ENCODE results near the gene SF1. TPM values are rescaled to one million over a fixed set of nuclear protein-coding genes. Genes with fewer than 3 reads are reported as not detected.

Gene SF1
- total and polyA plus RNA-seq, 7 donors: 56.2 to 210 (median 150) TPM

DNA sequence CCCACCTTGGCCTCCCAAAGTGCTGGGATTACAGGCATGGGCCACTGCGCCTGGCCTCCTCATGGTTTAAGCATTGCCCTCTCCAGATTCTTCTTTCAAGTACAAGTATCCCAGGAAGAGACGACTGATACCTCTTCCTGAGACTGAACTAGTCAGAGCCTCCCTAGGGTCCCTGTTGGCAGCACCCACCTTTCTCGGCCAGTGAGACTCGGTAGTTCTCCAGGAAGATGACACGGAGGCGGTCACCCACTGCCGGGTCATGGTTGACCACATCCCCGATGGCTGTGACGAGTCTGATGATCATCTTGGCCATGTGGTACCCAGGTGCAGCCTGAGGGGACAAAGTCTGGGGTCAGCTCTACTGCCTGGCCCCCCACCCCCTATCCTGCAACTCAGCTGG, 27.2 kb downstream of the SF1 start:
- ATAC-seq (no peak), DNase-seq (peak; percentile 8 to 29)
- Histone ChIP-seq H3K27me3 (ENCODE audit: insufficient read depth in 3 of 3, low read length in 2 of 3) (no peaks in the 10 kb centered on the region), H3K36me3 (ENCODE audit: insufficient read depth in 1 of 2, low read depth in 1 of 2) (peaks cover 0 to 92% of the 10 kb centered on the region in 2 donors), H3K4me1 (peaks cover 36% of the 10 kb centered on the region), H3K4me3 (no peak overlapping the region), H3K9me3 (no peaks in the 10 kb centered on the region), H3K27ac (no peak overlapping the region)
- TF ChIP-seq CTCF (IDR thresholded peaks at IDR 0.05): no peak
- intact Hi-C loops (cut with DNase I): no loop called here
- 71 to 88% (median 79%) methylated on average over 9 of the region's 9 CpGs for WGBS, 3 donors

DNA sequence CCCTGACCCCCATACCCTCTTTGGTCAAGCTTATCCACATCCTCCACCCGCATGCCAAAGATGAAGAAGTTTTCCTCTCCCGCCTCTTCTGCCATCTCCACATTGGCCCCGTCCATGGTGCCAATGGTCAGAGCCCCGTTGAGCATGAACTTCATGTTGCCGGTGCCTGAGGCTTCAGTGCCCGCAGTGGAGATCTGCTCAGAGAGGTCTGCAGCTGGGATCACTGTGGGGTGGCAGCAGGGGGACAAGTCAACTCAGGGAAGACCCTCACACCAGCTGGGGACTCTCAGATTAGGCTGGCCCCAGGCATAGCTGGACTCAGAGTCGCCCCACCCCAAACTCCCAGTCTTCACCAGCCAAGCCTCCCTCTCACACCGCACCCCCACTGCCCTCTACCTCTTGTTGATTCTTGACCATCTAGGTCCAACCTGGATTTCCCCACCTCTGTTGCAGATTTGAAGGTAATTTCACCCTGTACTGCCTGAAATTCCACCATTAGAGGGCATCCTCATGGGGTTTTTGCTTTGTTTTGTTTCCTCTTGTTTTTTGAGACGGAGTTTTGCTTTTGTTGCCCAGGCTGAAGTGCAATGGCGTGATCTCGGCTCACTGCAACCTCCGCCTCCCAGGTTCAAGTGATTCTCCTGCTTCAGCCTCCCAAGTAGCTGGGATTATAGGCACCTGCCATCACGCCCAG, 27.8 kb downstream of the SF1 start:
- DNase-seq: peak; percentile 7 to 40
- peaks cover 36% of the 10 kb centered on the region for H3K4me1 ChIP-seq
- H3K36me3 ChIP-seq (ENCODE audit: insufficient read depth in 1 of 2, low read depth in 1 of 2): peaks cover 0 to 87% of the 10 kb centered on the region in 2 donors
- H3K27me3 ChIP-seq (ENCODE audit: insufficient read depth in 3 of 3, low read length in 2 of 3): no peaks in the 10 kb centered on the region
- no peaks in the 10 kb centered on the region for H3K9me3 ChIP-seq
- TF ChIP-seq CTCF (IDR thresholded peaks at IDR 0.05): no peak
- no peak for ATAC-seq
- intact Hi-C loops (cut with DNase I): no loop called here
- no peak overlapping the region for H3K4me3 ChIP-seq
- WGBS, 3 donors: 81 to 88% (median 86%) methylated on average over 13 of the region's 13 CpGs
- no peak overlapping the region for H3K27ac ChIP-seq

DNA sequence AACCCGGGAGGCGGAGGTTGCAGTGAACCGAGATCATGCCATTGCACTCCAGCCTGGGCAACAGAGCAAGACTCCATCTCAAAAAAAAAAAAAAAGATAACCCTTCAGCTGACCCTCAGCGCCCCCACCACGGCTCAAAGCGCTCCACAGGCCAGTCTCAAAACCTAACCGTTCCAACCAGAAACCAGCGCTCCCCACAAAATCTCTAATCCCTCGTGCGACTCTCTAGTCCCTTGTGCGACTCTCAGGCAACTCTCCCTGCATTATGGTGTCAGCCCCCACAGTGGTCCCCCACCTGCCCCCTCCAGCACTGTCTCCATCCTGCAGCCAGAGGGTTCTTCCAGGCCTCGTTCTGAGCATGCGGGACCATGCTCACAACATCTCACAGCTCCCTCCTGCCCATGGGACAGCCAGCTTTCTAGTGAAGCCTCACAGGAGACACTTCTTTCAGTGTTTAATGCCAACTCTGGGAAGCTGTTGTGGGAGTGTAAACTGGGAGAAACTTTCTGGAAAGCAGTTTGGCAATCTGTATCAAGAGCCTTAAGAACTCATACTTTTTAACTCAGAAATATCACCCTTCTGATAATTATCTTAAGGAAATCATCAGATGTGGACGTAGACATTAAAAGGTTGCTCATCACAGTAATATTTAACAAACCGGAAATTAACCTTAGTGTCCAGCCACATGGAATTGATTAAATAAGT, 30.2 kb downstream of the SF1 start:
- no peak for TF ChIP-seq CTCF (IDR thresholded peaks at IDR 0.05)
- DNase-seq (peak; percentile 12 to 39), ATAC-seq (no peak)
- peaks cover 39% of the 10 kb centered on the region for H3K4me1 ChIP-seq
- H3K27me3 ChIP-seq (ENCODE audit: insufficient read depth in 3 of 3, low read length in 2 of 3): no peaks in the 10 kb centered on the region
- H3K27ac ChIP-seq: no peak overlapping the region
- intact Hi-C loops (cut with DNase I): no loop called here
- peaks cover 0 to 66% of the 10 kb centered on the region in 2 donors for H3K36me3 ChIP-seq (ENCODE audit: insufficient read depth in 1 of 2, low read depth in 1 of 2)
- H3K9me3 ChIP-seq: no peaks in the 10 kb centered on the region
- WGBS, 3 donors: 57 to 79% (median 66%) methylated on average over 15 of the region's 15 CpGs
- H3K4me3 ChIP-seq: no peak overlapping the region

GRCh38 chr11:64746486-64746885, 31.9 kb downstream of the SF1 start:
- Histone ChIP-seq H3K36me3 (ENCODE audit: insufficient read depth in 1 of 2, low read depth in 1 of 2) (peaks cover 0 to 49% of the 10 kb centered on the region in 2 donors), H3K27me3 (ENCODE audit: insufficient read depth in 3 of 3, low read length in 2 of 3) (no peaks in the 10 kb centered on the region), H3K4me1 (peaks cover 44% of the 10 kb centered on the region), H3K27ac (peak overlapping the region; percentile 82), H3K9me3 (no peaks in the 10 kb centered on the region), H3K4me3 (peak overlapping the region; percentile 76)
- no peak for TF ChIP-seq CTCF (IDR thresholded peaks at IDR 0.05)
- ATAC-seq: peak in 2 of 4 donors; percentile 7 to 11
- WGBS, 3 donors: 21 to 34% (median 28%) methylated on average over 10 of the region's 10 CpGs
- peak in 1 of 2 donors; percentile 67 for DNase-seq
- intact Hi-C loops (cut with DNase I): no loop called here

All from psoas muscle (tissue), 8 donors.